NCI-H2081 treated with DMSO at 0.1 percent for 48 hours (cell line): ENCODE measurements around the gene KCND3.
"Not testable (repeated sequence)": the region's sequence is repeated elsewhere in the genome, so short reads cannot be mapped to it uniquely, and the experiment has no call there.

Experiments
- DNase-seq: peaks from one replicate; lab custom pipeline; 2025; lab: John Stamatoyannopoulos, UW

The KCND3 gene

GRCh38 chr1:111811891-111812290 lies 177.6 kb downstream of the KCND3 start:
- no peak for DNase-seq

DNA sequence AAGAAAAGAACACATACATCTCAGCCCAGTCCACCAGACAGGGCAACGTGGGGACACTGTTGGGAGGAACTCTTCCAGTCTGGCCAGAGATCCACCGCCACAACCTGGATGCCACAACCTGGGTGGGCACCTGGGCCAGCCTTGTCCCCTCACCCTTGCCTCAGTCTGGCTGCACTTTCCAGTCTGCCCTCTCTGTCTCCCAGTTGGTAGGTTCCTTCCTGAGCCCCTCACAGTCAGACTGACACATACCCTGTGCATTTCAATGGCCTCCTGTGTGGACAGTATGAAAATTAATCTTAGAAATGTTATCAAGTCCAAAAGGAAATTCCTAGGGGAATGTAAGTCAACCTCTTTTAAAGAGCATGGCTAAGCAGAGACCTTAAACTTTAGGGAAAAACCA lies 184.2 kb downstream of the KCND3 start:
- DNase-seq = no peak

DNA sequence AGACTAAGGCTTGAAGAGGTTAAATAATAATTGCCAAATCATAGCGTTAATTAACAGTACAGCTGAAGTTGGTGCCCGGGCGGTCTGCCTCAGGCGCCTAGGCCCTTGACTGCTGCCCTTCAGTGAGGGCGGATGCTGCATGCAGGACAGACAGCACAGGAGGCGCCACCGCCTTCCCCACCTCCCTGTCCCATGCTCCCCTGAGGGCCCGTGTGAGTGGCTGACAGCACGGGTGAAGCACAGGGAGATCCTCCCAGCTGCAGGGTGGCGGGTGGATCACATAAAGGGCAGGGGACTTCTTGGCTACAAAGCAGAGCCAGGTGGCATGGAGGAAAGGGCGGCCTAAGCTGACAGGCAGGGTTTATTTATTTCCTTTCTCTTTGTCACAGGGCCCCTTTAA lies 184.7 kb downstream of the KCND3 start:
- DNase-seq = no peak

DNA sequence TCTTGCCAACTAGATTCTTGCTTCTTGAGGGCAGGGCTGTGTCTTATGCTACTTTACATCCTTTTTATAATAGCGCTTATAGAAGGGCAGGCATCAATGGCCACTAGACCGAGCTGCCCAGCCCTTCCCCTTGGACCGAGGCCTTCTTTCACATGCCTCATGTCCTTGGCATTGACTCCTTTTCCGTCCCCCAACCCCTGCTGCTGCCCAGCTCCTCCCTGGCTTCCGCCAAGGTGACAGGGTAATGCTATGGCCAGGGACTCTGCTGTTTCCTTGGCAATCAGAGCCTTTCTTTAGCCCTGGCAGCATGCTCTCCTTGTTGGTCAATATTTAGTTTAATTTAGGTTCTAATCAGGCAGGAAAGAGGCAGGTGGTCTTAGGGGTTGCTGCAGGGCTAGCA lies 185.5 kb downstream of the KCND3 start:
- no peak for DNase-seq

DNA sequence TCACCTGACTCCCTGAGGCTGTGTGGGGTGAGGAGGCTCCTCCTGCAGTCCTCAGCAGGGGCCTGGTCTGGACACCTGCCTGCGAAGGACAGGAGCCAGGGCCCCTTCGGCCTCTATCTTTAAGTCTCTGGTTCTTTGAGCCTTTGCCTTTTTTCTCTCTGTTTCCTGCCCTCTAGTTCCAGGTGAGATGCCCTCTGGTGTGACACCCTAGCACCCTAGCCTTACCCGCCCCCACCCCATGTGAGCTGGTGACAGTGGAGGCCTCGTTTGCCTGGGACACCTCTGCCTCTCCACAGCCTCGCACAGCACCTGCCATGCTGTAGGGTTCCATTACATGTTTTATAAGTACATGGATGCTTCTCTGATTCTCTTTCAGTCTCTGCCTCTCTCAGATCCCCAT lies 186.5 kb downstream of the KCND3 start:
- no peak for DNase-seq

GRCh38 chr1:111802110-111802509 lies 187.4 kb downstream of the KCND3 start:
- DNase-seq = no peak

DNA sequence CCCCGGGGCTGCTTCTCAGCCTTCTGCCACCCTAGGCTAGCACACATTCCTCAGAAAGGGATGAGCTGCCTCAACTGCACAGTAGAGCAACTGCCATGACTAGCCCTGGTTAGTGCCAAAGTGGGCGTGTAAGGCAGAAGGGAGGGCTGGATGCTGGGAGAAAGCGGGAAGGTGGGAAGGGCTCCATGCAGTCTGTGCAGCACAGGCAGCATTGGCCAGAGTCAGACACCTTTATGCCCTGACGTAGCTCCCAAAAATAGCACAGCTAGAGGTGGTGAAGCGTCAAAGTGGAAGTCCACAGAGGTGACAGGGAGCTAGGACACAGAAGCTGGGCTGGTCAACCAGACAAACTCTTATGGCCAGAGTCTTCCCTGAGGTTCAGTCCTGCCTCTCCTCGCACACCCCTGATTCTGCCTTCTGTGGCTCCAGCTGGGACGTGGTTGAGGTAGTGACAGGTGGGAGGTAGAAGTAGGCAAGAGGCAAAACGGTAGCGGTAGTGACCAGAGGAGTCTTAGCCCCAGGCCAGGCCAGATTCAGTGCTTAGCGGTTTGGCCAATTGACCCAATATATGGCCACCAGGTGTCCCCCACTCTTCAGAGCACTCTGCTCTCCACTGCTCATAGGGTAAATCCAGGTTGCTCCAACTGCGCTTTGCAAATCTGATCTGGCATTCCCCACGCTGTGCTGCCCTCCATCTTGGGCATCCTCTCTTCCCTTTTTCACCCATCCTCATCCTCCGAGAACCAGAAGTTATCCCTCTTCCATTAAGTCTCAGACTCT lies 188.2 kb downstream of the KCND3 start:
- no peak for DNase-seq

GRCh38 chr1:111799722-111800121 lies 189.7 kb downstream of the KCND3 start:
- DNase-seq = not testable (repeated sequence)

GRCh38 chr1:111798580-111798979 lies 190.9 kb downstream of the KCND3 start:
- DNase-seq = no peak

DNA sequence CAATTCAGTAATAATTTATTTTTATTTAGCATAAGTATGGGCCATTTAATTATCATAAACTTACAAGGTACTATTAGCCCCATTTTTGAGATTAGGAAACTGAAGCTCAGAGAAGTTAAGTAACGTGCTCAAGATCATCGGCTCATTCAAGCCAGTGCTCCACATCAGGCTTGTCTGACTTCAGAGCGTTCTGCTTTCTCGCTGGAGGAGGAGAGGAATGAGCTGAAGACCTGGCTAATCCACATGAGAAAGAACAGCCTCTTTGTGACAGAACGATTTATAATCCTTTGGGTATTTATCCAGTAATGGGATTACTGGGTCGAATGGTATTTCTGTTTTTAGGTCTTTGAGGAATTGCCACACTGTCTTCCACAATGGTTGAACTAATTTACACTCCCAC lies 194.1 kb downstream of the KCND3 start:
- DNase-seq = no peak

DNA sequence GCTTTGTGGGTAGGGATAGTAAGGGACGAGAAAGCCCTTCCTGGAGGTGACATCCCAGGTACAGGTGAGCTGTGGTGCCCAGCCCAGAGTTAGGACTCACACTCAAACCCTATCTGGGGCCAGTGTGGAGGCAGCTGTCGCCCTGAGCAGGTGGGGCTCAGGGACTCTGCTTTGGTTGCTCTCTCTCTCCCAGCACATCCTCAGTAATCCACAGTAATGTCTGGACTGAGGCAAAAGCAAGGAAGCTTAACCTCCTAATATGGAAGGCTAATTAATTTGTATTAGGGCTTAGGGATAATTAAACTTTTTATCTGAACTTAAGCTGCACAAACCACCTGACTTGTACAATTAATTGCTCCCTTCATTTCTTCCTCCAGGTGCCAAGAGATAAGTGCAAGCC lies 195.5 kb downstream of the KCND3 start:
- no peak for DNase-seq

GRCh38 chr1:111792249-111792648 lies 197.2 kb downstream of the KCND3 start:
- DNase-seq = no peak

- no peak for DNase-seq
Observed at GRCh38 chr1:111791776-111792175, 197.7 kb downstream of the KCND3 start.

DNA sequence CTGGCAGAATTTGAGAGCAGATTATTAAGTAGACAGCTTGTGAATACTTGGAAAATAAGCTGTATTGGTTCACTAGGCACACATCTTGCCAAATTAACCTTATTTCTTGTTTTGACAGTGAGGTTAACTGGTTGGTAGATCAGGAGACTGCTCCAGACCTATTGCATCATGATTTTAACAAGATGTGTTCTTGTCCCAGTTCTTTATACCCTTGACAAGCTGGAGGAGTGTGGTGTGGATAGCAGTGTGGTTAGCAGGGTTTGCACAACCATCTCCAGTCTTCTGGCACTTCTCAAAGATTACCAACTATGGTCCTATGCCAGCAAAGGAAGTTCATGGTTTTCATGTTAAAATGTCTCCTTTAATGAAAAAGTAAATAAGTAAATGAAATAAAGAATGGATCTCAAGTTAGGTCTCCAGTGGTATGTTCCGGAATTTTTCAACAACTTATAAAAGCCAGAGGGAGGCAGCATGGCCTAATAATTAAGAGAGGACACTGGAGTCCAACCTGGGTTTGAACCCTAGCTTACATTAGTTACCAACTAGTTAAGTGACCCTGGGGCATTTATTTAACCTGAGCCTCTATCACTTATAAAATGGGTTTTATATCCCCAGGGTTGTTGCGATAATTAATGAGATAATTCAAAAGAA lies 199.7 kb downstream of the KCND3 start:
- DNase-seq = no peak

DNA sequence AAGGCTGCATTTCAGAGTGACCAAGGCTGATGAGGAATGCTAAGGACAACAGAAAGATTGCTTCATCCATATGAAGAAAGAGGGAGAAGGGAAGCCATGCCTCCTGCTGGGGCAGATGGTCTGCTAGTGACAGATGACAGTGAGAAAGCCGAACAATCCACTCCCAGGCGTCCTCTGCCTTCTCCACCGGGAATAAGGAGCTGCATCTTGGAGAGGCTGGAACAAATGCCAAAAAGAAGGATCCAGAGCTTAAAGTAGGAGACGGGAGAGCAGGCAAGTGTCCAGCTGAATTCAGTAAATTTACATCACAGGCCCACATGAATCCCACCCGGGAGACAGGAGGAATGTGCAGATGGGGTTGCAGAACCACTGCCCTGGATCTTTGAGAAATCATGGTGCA lies 200.3 kb downstream of the KCND3 start:
- no peak for DNase-seq

GRCh38 chr1:111786669-111787207 lies 202.7 kb downstream of the KCND3 start:
- DNase-seq = no peak

DNA sequence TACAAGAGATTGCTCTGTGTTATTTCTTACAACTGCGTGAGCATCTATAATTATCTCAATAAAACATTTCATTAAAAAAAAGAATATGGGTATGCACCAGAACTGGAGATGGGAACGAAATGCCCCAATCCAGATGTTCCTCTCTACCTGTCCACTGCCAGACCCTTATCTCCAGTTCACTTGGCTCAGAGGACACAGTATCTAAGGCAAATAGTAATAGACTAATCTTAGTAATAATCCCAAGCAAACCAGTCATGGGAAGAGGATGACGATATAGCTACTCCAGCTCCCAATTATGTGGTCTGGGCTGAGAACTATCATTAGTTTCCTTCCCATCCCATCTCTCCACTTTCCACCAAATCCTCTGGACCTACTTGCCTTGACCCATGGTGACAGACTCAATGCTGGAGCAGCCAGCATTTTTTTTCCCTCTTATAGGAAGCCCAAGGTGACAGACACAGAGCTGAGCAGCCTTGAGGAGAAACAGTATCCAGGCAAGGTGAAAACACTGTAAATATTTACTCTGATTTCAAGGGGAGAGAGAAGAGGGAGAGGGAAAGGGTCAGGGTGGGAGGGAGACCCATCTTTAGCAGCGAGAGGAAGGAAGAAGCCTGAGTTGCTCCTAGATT lies 205.1 kb downstream of the KCND3 start:
- DNase-seq = no peak

- no peak for DNase-seq
Observed at GRCh38 chr1:111779546-111779945, 209.9 kb downstream of the KCND3 start.

DNA sequence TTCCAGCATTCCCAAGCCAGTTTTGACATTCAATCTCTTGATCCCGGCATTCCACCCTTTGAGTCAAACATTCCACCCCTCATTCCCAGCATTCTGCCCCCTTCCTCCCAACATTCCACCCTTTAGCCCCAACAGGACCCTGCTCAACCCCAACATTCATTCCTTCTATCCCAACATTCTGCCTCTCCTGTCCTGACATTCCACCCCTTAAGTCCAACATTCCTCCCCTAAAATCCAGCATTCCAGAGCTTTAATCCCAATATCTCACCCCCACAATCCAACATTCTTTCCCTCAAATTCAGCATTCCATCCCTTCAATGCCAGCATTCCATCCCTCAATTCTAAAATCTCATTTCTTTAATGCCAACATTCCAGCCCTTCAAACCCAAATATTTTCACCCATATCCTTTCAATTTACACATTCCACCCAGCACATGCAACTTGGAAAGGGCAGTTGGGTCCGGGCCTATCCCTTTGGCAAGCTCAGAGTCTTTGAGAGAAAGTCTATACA lies 210.9 kb downstream of the KCND3 start:
- DNase-seq = no peak

GRCh38 chr1:111778066-111778465 lies 211.4 kb downstream of the KCND3 start:
- DNase-seq = no peak

DNA sequence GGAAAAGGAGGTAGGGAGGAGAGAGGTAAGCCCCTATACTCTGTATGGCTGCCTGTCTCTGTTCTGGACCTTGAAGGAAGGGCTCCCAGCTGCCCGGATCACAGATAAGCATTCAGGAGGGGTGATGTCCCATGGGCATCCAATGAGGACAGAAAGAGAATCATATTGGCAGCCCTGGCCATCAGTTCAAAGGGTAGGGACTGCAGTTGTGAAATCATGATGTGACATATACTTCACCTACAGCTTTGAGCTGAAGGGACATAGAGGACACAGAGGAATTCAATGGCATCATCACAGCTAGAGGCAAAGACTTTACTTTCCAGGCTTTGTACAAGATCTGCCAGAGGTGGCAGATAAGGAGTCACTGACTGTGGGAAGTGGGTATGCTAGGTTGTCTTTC lies 212.2 kb downstream of the KCND3 start:
- no peak for DNase-seq

GRCh38 chr1:111776861-111777260 lies 212.6 kb downstream of the KCND3 start:
- no peak for DNase-seq

GRCh38 chr1:111776391-111776790 lies 213.1 kb downstream of the KCND3 start:
- DNase-seq = no peak
